GM19238 (cell line): ENCODE measurements around the gene GPANK1.

Experiments
- DNase-seq: peaks from one replicate; pipeline ENCODE4 v3.0.0; 2011; ENCODE audit warnings: low spot score; ENCODE audit not compliant: insufficient read length

The GPANK1 gene

DNA sequence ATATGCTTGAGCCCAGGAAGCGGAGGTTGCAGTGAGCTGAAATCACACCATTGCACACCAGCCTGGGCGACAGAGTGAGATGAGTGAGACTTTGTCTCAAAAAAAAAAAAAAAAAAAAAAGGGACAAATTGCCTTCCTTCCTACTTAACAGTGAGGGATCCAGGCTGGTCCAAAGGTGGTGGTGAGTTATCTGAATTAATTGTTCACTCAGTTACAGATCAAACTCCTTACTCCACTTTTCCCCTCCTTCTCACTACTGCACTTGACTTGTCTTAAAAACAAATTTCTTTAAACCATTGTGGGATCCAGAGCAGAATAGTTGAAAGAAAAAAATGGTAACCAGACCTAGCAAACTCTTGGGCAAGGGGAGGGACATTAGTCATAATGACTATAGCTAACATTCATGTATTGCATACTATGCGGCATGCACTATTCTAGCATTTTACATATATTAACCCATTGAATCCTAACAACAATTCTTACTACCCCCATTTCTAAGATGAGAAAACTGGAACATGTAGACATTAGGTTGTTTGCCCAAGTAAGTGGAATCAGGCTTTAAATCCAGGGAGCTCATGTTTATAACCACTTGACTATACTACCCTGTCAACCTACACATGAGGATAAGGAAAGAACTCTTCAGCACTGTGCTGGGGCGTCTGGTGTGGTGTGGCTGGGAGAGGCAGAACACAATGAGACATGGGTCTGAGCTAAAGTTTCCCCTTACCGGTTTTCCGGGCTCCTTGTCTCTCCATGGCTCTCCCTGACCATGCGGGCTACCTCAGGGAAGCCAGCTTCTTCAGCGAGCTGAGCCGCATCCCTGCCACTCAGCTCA, 1.5 kb downstream of the GPANK1 start:
- no peak for DNase-seq

- DNase-seq = no peak
Observed at GRCh38 chr6:31662124-31662723, 2.6 kb downstream of the GPANK1 start.

GRCh38 chr6:31661262-31662123, 3.3 kb downstream of the GPANK1 start:
- peak; percentile 47 for DNase-seq

- DNase-seq = peak; percentile 77
Observed at GRCh38 chr6:31660381-31661261, 4.2 kb downstream of the GPANK1 start, which contains the start of gene C6orf47. Gene C6orf47 (minus strand): TSS chr6:31660778. CDS start chr6:31659947, 831 bp downstream.

DNA sequence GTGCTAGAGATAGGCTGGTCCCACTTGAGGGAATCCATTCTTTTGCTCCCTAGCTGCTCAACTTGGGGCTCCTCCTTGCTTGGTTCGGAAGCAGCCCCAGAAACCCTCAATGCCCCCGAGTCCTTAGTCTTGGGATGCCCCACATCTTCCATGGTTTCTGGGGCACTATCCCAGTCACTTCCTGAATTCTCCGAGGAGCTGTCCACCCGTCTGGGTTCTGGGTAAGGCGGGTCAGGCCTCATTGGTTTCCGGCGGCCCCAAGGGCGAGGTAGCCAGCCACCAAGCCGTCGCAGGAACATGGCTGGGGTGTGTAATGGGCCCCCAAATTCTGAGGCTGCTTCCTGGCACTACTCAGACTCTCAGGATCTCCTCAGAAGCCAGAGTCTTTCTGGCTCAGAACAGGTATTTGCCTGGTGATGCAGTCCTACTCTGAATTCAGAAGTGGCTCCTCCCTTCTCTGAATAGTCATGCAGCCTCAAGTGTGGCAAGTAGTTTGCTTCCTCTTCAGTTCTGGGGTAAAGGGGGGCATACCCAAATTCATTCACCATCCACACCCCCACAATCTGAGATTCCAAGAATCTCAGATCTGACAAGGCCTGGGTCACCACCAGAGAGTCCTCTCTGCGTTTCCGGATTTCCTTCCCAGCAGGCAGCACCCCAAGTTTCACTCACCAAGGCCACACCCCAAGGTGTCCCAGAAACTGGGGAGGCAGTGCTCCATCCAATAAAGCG, 5.0 kb downstream of the GPANK1 start:
- no peak for DNase-seq

DNA sequence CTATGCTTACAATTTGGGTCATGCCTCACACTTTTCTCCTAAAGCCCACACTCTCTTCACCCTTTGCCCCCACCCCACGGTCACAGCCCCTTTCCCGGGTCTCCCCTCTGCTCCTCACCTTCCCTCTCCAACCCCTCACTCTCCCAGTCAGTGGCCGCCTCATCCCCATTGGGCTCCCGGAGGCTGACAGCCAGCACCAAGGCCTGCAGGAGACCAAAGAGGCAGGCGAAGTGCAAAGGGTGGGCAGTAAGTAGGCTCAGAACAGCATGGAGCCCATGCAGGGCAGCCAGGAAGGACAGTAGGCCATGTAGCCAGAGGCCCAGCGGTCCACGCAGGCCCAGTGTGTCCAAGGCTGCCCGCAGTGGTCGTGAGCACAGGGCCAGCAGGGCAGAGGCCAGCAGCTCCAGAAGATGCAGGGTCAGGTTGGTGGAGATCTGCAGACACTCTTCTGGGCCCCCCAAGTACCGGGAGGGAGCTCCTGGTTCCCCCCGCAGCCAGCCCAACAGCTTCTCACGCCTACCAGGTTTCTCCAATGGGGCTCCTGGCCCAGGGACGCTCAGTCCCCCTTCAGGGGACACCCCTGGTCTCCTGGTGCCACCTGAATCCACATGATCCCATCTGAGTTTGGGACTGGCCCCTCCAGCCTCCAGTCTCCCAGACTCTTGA, 5.7 kb downstream of the GPANK1 start:
- DNase-seq = no peak

DNA sequence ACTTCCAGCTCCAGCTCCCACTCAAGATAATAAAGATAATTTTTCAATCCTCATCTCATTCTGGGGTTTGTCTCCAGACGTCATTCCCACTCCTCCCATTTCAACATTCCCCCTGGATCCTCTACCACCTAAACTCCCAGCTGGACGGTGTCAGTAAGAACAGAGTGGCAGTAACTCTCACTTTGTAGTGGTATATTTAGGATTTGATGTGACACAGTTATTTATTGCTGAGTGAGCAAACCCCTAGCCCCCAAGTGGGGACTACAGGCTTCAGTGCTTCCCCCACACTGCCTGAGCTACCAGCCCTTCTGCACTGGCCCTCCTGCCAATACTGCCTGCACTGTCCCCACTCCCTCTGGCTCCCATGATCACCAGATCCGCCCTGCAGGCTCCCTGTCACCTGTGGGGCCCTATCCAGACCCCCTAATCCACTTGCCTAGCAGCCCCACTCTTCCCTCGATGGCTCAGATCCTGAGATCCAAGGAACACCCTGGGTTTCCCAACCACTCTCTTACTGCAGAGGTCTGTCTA, 6.6 kb downstream of the GPANK1 start:
- DNase-seq = no peak

- DNase-seq = no peak
Observed at GRCh38 chr6:31657406-31658157, 7.2 kb downstream of the GPANK1 start.

DNA sequence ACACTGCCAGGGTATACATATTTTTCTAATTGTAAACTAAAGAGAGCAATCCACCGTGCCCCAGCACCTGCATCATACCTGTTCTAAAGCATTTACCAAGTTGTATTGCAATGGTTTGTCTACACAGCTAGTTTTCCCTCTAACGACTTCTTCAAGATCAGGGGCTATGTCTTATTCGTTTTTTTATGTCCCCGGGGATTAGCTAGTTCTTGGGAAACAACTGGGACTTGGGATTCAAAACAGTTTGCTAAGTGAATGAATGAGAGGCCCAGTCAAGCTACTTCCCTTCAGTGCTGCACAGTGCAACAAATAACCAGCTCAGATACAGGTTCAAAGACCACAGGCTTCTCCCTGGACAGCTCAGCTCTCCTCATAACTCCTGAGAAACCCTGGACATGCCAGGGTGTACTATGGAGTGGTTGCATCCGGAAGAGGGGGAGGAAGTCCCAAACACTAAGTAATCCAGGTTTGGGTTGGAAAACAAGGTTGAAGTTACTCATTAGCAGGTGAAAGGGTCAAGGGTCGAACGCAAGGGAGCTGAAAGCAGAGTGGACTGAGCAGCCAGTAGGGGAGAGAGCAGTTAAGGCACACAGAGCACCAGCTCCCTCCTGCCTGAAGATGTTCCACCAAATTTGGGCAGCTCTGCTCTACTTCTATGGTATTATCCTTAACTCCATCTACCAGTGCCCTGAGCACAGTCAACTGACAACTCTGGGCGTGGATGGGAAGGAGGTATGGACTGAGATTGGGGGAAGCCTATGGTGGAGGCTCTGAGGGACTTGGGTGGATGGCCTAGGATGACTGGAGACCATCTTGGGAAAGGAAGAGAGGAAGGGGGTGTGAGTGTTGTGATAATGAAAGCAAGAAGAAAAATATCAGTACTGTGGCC, 9.2 kb downstream of the GPANK1 start, which contains the start of gene APOM:
TSS of gene APOM (plus strand) at position 546 of the 889 bp plus-strand sequence. CDS start at position 619, 73 bp downstream.
- no peak for DNase-seq

DNA sequence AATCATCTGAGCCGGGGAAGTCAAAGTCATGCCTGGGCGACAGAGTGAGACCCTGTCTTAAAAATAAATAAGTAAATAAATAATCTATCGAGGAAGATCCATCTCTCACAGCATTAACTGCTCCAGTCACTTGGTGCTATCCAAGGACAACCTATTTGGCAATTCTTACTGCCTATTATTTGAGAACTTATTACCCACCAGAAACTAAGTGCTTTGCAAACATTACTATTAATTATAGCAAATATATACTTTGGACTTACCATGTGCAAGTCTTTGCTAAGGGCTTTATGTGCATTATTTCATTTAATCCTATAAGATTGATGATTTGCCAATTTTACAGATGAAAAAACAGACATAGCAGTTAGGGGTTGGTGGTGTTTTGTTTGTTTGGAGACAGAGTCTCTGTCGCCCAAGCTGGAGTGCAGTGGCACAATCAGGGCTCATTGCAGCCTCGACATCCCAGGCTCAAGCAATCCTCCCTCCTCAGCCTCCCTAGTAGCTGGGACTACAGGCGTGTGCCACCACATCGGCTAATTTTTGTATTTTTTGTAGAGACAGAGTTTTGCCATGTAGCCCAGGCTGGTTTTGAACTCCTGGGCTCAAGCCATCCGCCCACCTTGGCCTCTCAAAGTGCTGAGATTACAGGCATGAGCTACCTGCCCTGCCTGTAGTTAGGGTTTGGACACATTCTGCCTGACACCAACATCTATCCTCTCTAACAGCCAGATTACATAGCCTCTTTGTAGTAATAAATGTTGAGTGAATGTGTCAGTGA, 10.0 kb downstream of the GPANK1 start:
- DNase-seq = no peak

DNA sequence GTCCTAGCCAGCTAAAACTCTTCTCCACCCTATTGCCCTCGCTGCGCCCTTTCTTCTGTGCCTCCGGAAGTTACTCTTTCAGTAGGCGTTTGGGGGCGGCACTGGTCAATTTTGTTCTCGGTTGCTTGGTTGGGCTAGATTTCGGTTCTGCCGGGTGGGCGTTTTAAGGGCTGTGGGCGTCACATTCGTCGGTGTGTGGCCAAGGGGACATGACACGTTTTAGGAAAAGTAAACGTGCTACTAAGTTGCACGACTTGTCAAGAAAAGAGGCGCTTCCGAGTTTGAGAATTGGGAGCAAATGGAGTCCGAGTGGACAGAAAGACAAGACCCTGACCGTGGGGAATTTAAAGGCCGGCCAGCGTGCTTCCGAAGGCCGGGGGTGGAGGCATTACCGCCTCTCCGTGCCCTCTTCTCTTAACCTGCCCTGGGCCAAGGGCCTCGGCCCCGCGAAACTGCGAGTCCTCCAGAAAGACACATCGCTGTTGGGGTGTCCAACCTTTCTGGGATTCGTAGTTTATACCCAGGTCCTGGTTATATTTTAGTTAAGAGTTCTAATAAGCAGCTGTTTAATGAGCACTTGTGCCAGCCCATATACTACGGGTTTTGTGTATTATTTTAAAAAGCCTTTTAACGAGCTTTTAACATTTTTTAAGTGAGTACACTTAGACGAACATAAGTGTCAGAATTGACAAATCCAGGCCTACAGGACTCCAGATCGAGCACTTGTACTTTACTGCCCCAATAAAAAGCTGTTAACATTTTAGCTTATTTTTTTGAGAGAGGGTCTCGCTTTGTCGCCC, 11.7 kb downstream of the GPANK1 start:
- DNase-seq = peak; percentile 94

DNA sequence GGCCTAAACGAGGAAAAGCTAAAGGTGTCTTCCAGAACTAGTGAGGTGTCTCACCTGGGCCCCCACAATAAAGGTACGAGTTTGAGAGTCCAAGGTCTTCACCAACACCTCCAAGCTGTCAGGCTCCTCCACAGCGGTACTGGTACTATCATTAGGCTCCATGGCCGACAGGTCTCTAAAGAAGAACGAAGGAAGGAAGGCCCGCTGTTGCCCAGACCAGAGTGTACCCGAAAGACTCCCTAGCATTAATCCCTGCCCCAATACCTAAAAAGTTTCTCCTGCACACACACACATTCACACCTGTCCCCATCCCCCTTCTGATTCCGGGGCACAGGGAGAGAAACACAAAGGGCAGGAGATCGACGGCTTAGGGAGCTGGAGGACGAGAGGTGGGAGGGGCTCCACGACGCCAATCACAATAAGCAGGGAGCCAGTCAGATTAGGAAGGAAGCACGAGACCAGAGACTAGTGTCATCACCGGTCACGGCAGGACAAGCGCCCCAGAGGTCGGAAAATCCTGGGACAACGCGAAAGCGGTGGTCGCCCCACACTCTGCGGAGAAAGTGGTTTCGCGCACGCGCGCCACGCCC, 13.1 kb downstream of the GPANK1 start:
- DNase-seq = peak; percentile 65

GRCh38 chr6:31645325-31645724, 19.5 kb downstream of the GPANK1 start:
- no peak for DNase-seq

DNA sequence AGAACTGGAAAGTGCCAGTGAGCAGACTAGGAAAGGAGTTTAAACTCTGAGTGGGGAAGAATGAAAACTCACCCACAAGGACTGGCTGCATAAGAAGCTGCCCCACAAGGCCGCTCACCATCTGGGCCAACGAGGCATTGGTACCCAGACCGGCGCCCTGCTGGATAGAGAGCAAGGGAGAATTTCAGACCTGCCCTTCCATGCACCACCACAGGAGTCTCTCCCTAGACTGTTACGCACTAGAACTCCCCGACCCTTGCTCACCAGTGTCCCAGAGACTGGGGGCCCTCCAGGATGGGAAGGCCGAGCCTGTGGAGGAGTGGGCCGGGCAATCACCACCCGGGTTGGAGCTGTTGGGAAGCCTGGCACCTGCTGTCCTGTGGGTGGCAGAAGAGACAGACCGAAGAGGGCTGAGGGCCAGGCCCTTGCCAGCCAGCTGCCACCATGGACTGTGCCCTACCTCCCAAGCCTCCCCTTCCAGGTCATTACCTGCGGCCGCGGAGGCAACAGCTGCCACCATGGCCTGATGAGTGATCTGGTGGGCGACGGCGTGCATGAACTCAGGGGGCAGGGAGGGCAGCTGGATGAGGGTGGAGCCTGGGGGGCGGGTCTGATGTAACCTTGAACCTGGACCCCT, 20.9 kb downstream of the GPANK1 start:
- DNase-seq = no peak
